ENCODE data around the gene ACTN3.

- TF ChIP-seq CTCF (IDR thresholded peaks at IDR 0.05; ENCODE audit: poor library complexity) (no peak), EZH2 (IDR thresholded peaks at IDR 0.05; ENCODE audit: borderline replicate concordance) (no peak)
Observed at GRCh38 chr11:66612458-66612857, 65.8 kb downstream of the ACTN3 start.

Measured in hepatocyte (in vitro differentiated cells).